Stimulated activated CD4-positive, alpha-beta T cell treated with anti-CD3 and anti-CD28 coated beads, TNF-alpha, amount 100 ng/mL, for 4 hours (primary cell): ENCODE results near the gene PSD2.

Experiments used
- DNase-seq, 3 experiments: peaks; one replicate each; pipeline ENCODE4 v3.0.0-alpha.2; 2020; ENCODE audit warnings: low read depth in 3 of 3

PSD2 gene

DNA sequence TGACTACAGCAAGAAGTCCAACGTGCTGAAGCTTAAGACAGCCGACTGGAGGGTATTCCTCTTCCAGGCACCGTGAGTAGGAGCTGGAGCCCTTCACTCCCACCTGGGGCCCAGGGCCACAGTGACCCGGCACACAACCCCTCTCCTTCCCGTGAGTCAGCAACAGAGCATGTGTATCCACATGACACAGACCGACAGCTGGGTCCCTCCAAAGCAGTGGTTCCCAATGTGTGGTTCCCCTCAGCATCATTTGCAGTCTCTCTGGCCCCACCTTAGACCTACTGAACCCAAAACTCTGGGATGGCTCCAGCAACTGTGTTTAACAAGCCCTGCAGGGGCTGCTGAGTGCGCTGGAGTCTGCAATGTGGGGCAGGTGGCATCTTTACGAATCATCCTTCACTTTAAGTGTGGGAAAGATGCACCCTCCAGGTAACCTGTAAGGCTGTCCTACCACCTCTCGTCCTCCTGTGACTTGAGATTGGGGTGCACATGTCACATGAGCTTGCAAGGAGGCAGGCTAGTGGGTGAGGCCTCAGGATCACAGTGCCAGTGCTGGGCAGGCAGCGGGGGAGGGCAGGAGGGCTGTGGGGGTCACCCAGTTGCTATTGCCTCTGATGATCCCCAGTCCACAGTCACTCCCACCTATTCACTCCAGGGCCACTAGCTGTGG is 42.2 kb downstream of the PSD2 start:
- no peak for DNase-seq

DNA sequence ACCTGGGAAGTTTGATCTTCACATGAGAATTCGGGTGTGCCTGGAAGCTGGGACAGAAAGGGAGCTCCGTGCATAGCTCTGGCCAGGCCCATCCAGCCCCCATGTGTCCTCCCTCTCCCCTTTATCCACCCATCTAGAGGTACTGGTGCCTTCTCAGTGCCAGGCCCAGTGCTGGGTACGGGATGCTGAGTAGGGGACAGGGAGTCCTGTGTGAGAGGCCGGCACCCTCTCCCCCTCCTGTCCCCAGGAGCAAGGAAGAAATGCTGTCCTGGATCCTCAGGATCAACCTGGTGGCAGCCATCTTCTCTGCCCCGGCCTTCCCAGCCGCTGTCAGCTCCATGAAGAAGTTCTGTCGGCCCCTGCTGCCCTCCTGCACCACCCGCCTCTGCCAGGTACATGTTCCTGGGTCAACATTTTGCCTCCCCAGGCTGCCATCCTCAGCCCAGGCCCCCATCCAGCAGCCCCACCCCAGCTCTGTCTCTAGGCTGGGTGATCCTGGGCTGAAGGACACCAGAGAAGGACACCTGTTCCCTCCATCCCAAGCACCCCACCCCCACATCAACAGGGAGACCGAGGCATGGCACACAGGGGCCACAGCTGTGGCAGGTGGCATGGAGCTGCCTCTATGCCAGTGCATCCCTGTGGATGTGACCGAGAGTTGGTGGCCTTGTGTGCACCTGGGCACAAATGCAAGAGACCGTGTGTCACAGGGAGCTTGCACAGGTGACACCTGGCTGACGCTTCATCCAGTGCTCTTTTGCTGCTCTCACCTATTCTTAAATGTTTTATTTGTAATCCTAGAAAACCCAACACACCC is 43.0 kb downstream of the PSD2 start:
- no peak for DNase-seq

DNA sequence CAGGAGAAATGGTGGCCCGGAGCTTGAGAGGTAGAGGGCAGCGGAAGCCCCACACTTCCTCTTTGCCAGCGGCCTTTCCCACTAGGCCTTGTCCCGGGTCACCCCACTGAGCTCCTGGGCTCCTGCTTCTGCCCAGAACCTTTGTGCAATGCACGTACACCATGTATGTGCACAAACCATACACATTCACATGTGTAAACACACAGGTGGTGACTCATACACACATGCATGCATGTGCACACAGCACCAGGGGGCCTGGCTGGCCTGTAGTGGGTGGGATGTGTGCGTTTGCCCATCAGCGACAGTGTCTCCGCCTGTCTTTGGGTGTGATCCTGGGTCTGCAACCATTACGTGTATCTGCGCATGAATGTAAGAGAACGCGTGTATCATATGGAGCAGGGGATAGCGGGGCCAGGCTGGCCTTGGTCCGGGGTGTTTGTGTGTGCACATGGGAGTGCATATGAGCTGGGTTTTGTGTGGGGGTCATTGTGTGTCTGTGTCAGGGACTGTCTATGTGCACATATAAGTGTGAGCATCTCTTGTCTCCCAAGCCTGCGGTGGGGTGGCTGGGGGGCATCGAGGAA is 43.7 kb downstream of the PSD2 start:
- no peak for DNase-seq

DNA sequence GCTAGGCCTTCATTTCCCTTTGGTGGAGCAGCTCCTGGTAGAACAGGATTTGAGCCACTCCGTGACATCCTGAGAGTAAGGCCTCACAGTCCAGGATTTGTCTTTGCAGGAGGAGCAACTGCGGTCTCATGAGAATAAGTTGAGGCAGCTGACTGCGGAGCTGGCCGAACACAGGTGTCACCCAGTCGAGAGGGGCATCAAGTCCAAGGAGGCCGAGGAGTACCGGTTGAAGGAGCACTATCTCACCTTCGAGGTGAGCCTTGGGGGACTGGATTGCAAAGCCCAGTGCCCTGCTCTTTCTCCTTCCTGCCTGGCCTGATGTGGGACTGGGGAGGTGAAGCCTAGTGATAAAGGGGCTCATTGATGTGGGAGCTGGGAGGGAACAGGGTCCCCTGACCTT is 44.3 kb downstream of the PSD2 start:
- no peak for DNase-seq

DNA sequence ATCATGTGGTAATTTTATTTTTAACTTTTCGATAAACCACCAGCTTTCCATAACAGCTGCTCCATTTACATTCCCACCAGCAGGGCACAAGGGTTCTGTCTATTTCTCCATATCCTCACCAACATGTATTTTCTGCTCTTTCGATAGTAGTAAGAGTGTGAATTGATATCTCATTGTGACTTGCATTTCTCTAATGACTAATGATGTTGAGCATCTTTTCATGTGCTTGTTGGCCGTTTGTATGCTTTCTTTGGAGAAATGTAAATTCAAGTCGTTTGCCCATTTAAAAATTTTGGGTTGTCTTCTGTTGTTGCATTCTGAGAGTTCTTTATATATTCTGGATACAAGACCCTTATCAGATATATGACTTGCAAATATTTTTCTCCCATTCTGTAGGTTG is 45.9 kb downstream of the PSD2 start:
- no peak for DNase-seq

DNA sequence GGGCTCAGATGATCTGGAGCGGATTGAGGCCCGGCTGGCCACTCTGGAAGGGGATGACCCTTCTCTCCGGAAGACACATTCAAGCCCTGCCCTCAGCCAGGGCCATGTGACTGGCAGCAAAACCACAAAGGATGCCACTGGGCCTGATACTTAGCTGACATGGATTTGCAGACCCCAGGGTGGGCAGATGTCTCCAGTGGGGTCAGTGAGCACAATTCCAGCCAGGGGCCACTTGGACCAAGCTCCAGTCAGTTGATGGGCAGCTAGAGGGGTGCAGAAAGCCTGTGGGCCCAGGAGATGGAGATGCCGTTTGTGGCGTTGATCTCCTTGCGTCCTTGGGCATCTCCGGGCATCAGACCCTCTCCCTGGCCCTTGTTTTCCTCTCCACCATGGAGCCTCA is 46.7 kb downstream of the PSD2 start:
- DNase-seq: no peak

DNA sequence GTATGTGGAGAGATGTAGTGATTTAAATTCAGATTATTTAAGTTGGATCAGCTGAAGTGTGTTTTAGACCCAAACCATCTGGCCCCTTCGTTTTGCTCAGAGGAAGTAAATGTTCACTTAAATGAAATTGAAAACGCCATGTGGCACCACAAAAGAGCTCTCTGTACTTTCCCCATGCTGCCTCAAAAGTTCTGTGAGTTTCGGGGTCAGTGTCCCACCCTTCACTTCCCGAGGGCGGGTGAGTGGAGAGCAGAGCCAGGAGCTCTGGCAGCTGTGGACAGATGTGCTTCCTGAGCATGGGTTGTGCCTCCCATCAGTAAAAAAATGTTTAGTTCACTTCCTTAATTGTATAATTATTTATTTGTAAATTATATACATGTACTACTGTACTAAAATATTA is 48.4 kb downstream of the PSD2 start:
- DNase-seq: no peak

DNA sequence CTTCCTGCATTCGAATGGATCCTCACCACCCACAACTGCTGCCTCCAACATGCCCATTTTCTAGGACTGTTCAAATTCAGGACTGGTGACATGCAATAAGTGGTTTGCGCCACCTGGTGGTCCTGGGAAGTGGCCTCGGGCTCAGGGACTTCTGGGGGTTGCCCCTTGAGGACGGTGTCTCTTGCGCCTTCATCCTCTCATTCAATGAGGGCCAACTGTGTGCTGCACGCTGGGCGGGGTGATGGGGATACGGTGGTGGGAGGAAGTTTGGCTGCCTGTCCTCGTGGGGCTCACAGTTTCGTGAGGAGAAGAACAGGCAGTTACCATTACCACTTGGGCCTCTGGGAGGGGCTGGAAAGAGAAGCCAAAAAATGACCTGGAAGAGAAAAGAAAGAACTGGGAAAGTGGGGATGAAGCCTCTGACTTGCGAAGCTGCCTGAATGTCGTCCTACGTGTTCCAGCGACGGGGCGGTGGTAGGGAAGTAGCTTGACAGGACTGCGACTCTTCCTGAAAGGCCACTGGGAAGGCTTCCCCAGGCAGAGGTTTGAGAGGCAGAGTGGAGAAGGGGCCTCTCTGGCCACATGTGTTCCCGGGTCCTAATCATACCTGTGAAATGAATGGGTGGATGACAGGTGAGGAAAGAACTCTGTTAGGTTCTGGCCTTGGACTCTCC is 49.0 kb downstream of the PSD2 start:
- peak; percentile 39 to 44 (median 43) for DNase-seq

DNA sequence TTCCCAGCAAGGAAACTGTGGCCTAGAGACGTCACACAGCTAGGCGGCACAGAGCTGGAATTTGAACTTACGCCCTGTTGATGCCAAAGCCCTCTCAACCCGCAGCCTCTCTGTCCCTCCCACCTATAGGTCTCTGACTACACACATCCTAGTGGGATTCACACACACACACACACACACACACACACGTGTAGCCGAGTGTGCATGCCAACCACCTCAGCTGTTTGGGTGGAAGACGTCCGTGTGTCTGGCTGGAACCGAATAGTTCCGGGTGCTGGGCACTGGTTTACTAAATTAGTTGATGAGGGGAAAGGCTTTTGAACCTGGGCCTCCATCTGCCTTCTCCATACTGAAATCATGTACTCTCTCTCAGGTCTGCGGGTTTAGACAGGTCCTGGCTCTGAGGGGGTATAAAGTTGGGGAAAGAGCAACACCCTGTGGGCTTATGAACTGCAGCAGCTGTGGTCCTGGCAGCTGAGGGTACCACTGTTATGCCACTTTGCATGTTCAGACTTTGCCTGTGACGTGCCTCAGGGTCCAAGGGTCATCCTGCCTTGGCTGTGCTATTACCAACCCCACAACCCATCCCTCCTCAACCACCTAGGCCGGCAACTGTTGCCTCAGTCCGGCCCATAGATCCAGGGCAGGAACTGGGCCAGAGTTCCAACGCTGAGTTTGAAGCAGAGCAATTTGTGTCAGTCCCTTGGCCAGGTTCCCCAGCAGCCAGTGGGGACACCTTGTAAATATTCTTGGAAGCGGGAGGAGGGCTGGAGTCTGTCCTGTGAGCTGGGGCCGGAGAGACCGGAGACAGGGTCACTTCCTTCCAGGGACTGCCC is 50.5 kb downstream of the PSD2 start:
- no peak for DNase-seq

DNA sequence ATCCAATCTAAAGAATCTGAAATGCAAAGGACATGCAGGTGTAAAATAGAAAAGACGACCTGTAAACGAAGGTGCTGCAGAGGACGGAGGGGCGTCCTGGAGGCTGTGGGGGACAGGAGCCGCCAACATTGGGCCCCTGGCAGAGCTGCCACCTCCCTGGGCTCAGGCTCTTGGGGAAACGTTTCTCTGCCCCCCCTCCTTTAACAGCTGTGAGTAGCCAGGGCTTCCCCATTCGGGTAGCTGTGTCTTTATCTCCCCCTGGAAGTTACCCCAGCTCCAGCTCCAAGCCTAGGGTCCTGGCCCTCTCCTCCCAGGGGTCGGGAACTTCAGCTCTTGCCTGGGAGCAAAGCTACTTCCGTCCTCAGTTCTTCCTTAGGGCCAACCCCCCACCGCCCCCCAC is 51.5 kb downstream of the PSD2 start:
- no peak for DNase-seq

DNA sequence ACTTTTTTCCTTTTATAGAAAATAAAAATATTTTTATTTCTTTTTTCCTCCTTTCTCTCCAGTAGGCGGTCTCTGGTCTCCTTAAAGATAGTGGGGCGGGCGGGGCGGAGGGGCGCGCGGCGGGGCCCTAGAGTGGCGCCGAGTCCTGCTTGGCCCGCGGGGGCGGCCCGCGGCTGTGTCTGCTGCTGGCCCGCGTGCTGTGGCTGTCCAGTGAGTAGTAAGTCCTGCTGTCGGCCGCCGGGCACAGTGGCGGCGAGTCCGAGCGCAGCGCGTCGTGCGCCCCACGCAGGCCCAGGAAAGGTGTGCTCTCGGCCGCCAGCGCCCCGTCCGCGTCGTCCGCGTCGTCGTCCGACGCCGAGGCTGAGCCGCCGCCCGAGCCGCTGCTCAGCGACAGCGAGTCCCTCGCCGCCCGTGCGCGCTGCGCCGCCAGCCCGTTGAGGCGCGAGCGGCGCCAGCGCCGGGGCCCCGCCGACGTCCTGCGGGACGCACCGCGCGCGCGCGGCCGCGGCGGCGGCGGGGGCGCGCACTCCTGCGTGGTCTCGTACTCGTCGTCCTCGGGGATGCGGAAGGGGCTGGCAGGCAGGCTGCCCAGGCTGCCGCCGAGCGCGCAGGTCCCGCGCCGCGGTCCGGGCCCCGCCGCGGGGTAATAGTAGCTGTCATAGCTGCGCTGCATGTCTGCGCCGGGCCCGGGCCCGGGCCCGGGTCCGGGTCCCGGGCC is 52.3 kb downstream of the PSD2 start:
- peak; percentile 59 to 66 (median 60) for DNase-seq

DNA sequence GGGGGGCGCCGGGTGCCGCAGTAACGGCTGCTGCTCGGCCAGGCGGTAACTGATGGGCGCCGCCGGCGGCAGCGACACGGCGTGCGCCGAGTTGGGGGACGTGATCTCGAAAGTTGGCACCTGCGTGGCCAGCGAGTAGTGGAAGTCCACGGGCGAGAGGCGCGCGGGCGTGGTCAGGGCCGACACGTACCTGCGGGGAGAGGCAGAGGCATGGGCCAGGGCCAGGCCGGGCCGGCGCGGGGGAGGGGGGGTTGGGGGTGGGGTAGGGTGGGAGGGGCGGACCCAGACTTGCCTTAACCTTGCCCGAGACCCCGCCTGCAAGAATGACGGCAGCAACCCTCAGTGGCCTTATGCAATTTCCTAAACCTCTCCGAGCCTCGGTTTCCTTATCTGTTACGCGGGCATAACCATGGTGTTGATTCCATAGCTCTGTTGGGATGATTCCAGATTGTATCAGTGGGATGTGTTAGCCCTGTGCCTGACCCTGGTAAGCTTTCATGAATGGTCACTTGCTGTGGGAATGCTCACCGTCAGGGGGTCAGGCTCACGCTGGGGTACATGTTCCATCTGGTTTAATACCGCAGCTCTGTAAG is 53.0 kb downstream of the PSD2 start:
- DNase-seq: peak in 2 of 3 experiments; percentile 5 to 17

DNA sequence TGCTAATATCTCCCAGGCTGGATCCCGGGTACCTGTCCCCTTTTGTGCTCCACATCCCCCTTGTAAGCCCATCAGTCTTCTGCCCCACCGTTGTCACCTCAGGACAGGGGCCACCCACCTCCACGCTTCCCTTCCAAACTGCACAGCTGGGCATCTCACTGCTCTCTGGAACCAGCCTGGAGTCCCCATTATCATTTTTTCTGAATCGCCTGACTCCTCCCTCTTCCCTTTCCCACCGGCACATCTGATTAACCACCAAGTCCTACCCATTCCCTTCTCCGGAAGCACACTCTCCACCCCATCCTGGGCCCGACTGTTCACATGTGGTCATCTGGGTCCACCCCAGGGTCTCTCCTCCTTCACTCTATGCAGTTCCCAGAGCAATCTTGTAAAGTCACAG is 53.9 kb downstream of the PSD2 start:
- no peak for DNase-seq

DNA sequence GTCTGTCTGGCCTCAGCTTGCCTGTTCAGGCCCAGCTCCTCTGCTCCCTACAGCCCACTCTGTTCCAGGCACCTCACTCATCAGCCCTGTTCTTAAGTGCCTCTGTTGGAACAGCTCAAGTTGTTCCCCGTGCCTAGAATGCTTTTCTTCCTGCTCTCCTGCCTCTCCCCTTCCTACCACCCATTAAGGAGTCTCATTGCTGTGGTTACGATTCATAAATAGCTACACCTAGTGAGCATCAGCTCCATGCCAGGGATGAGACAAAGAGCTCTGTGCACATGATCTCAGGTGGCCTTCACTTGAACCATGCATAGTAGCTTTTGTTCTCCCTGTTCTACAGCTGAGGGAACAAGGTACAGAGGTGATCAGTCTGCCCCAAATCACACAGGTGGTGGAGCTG is 54.3 kb downstream of the PSD2 start:
- DNase-seq: no peak

DNA sequence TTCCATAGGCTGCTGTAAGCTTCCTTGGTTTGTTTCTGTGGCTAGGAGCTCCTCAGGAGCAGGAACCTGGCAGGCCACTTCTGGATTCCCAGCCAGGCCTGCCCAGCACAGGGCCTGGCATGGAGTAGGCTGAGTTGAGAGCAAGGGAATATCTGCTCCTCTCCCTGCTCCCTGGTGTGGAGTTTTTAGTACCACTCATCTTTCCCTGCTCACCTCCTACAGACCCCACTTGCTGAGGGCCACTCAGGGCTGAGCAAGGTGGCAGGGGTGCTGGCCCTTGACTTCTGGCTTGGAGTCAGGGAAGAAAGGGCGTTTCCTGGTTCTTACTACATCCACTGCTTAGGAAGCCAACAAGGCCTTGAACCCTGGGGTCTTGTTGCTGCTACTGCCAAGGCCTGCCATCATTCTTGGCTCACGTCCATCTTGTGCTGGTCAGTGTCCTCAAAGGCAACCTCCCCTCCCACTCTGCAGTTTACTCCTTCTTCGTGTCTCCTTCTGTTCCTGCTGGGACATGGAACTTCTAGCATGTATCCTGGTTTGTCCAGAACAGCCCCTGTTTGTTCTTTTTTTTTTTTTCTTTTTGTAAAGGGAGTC is 54.9 kb downstream of the PSD2 start:
- DNase-seq: no peak

DNA sequence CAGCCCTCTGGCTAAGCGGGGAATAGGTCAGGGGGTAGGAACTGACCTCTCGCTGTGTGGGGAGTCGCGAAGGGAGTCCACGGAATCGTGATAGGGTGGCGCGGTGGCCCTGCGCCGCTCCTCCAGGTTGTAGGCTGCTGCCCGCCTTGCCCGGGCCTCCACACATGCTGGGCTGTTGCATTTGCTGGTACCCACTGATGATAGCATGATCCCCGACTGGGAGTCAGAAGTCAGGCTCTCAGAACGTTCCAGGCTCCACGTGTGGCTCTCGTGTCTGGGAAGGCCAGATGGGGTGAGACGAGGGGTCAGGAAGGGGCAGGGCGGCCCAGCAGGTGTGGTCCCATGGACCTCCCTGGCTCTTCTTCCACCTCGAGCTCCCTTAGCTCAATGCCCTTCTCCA is 56.0 kb downstream of the PSD2 start:
- no peak for DNase-seq

DNA sequence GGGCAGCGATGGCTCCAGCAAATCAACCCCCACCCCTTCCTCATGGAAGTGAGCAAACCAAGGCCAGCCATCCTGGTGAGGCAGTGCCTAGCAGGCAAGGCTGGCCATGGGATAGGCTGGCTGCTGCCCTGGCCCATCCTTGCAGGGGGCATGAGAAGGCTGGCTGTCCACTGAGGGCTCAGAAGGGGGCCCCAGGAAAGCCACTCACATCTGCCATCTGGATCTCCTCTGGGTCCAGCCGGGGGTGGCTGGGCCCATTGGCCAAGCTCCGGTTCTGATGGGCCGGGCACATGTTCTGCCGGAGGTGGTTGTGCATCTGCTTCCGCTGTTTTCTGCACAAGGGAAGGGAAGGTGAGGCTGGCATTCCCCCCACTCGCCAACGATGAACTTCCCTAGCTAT is 57.1 kb downstream of the PSD2 start:
- DNase-seq: no peak

DNA sequence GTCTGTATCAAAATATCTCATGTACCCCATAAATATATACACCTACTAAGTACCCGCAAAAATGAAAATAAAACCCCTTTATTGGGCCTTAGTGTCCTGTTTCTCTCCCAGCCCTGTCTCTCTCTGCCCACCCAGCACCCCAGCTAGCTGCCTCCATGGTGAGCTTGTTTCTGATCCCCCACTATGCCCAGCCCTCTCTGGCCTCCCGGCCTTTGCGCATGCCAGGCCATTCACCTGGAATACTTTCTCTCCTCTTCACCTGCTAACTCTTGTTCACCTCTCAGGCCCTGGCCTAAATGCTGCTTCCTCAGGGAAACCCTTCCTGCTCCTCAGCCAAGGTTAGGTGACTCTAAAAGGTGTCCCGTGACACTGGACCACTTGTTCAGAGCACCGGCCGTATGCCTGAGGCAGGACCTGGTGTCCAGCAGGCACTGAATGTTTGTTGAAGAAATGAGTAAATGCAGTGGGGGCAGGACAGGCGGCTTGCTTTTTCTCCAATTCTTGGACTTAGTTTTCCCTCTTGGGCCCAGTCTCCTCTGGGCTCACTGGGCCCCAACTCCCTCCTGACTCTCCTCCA is 58.5 kb downstream of the PSD2 start:
- no peak for DNase-seq

DNA sequence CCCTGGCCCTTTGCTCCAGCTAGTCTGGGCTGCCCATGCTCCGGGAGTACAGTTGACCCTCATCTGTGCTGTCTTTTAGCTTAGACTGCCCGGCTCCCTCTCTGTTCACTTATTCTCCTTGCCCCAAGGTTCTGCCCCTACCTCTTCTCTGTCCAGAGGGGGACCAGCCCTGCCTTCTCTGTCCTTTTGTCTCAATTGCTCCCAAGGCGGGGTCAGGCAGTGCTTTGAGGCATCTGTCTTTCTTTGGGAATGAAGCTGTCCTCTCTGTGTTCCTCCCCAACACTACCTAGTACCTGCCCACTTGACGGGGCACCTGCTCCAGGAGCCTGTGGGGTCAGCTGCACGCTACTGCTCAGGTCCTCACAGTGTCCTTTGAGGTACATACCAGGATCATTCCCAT is 59.3 kb downstream of the PSD2 start:
- DNase-seq: no peak

DNA sequence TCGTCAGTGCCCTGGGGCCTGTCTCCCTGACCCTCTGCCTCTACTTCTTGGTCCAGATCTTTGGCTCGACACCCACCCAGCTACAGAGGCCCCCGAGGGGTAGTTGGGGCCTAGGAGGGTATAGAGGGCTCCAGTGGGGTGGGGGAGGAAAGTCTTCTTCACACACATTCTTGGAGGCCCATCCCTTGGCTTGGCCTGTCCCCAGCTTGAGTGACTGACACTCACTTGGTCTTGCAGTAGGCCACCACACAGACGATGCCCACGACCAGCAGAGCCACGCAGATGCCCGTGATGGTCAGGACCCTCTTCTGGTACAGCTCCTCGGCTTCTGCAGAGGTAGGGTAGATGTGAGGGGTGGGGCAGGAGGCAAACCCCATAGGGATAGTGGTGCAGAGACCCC is 59.8 kb downstream of the PSD2 start:
- DNase-seq: no peak
